ENCODE data around the gene SERINC1. TPM values are rescaled to one million over a fixed set of nuclear protein-coding genes. Genes with fewer than 3 reads are reported as not detected.

Gene SERINC1
- total RNA-seq, 1 experiment from 2014 or later, result 86.5 TPM

- no peak for DNase-seq (ENCODE audit: low read depth)
Measured at GRCh38 chr6:122432816-122433215, 38.8 kb downstream of the SERINC1 start.

DNA sequence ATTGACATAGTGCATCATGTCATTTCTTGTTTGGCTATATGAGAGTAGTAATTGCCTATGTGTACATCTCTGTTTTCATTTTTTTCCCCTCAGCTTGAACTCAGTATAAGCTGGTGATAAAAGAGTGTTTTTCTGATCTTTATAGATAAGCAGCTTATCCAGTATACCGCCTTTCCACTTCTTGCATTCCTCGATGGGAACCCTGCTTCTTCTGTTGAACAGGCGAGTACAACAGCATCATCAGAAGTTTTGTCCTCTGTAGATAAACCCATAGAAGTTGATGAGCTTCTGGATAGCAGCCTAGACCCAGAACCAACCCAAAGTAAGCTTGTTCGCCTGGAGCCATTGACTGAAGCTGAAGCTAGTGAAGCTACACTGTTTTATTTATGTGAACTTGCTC, 39.8 kb downstream of the SERINC1 start:
- DNase-seq (ENCODE audit: low read depth), result no peak

DNA sequence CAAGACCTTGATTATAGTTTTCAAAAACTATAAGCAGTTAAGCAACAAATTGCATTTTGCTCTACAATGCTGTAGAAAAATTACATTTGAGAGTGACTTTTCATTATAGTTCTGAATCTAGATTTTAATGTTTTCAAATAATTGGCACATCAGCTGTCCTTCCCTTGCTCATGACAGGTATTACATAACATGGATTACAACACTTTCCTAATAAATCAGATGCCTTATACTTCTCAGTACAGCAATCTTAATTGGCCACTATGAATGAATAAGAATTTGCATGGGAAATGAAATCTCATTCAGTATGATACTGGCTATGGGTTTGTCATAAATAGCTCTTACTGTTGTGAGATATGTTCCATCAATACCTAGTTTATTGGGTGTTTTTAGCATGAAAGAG, 42.3 kb downstream of the SERINC1 start:
- DNase-seq (ENCODE audit: low read depth), result no peak

GRCh38 chr6:122428781-122429180, 42.8 kb downstream of the SERINC1 start:
- no peak for DNase-seq (ENCODE audit: low read depth)

- DNase-seq (ENCODE audit: low read depth), result no peak
Measured at GRCh38 chr6:122426597-122426996, 45.0 kb downstream of the SERINC1 start.

DNA sequence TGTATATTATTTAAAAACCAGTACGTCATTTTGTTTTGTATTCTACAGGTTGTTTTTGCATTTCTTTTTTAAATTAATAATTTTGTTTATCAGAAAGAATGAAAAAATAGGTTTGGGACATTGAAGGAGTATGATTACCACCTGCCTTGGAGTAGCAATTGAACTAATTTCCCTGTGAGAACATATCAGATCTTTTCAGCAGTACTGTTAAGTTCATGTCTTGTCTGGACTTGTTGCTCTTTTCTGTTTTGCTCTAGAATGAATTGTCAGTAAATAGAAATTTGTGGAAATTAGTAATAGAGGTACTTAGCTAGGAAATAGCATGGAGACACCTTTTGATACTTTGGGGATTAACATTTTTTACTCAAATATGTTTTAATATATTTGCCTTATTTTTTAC, 47.9 kb downstream of the SERINC1 start:
- DNase-seq (ENCODE audit: low read depth), result no peak

DNA sequence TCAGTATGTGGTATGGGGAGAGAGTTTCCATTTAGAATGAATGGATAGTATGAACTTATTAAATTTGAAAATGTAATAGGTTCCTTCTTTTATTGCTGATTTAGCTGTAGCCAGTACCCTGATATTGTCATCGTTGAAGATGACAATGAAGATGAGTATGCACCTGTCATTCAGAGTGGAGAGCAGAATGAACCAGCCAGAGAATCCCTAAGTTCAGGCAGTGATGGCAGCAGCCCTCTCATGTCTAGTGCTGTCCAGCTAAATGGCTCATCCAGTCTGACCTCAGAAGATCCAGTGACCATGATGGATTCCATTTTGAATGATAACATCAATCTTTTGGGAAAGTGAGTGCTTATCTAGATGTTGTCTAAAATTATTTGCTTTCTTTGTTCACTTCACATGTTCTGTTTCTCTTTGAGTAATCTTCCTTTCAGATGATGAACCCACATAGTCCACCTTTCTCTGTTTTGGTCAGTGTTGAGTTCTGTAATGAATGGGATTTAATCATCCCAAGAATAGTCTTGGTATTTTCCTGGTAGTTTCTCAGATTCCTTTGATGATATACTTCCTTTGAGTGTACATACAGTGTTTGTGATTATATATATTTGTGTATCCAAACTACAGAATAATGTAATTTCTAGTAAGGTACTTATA, 48.9 kb downstream of the SERINC1 start:
- DNase-seq (ENCODE audit: low read depth), result no peak

GRCh38 chr6:122422003-122422402, 49.6 kb downstream of the SERINC1 start:
- DNase-seq (ENCODE audit: low read depth), result no peak

GRCh38 chr6:122416825-122417224, 54.8 kb downstream of the SERINC1 start:
- DNase-seq (ENCODE audit: low read depth), result no peak

DNA sequence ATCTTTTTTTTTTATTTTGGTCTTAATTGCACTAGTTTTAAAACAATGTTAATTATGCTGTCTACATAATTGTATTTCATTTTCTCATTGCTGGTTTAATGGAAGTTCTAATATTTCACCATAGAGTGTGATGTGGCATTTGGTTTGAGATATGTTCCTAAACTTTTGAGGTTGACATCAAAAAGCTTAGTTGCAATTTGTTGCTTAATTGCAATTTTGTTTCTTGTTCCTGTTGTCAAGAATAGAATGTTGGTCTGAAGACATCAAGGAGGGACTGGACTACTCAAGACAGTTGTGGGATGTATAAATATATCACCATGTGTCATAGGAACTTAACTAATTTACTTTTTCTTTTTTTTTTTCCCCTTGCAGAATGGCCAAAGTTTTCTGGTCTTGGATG, 59.6 kb downstream of the SERINC1 start:
- DNase-seq (ENCODE audit: low read depth), result no peak

DNA sequence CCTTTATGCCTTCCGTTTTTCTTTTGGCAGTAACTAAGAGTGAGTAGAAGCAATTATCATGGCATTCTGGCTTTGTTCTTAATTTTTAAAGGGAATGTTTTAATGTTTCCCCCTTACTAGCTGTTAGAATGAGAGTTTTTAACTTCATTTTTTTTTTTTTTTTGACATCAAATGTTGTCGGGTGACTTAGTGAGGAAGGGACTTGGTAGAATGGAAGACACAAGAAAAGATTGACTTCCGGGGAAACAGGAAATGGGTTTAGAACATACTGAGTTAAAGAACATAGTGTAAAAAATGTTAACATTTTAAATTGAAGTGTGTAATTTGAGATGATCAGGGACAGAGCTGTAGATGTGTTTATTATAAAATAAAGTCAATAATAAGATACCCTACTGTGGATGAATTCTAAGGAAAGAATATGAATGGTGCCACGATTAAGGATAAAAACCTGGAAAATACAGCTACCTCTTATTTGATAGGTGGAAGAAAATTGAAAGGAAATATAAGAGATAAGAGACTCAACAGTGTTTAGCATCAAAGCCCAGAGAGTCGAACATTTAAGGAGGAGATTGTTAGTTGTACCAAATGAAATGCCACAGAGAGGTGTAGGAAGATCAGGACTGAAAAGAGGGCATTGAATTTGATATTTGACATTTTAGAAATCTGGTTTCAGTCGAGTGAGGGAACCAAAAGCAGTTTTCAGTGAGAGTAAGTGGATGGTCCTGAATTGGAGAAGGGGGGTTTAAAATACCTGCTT, 62.7 kb downstream of the SERINC1 start:
- no peak for DNase-seq (ENCODE audit: low read depth)

GRCh38 chr6:122408240-122408639, 63.4 kb downstream of the SERINC1 start:
- no peak for DNase-seq (ENCODE audit: low read depth)

GRCh38 chr6:122407712-122408111, 63.9 kb downstream of the SERINC1 start:
- no peak for DNase-seq (ENCODE audit: low read depth)

DNA sequence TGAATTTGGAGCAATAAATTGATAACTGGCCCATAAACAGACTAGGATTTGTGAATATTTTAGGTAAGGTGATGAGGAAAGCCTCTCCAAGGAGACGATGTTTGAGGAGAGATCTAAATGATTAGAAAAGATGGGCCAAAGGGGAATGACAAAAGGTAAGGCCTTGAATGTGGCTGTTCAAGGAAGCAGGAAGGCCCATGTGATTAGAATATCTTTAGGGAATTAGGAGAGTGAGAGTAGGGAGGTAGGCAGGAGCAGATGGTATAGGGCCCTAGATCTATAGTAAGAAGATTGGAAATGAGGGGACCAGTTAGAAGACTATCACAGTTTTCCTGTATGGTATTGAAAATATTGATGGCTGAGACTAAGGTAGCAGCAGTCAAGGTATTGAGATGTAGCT, 65.4 kb downstream of the SERINC1 start:
- no peak for DNase-seq (ENCODE audit: low read depth)

GRCh38 chr6:122405417-122405816, 66.2 kb downstream of the SERINC1 start:
- DNase-seq (ENCODE audit: low read depth), result no peak

DNA sequence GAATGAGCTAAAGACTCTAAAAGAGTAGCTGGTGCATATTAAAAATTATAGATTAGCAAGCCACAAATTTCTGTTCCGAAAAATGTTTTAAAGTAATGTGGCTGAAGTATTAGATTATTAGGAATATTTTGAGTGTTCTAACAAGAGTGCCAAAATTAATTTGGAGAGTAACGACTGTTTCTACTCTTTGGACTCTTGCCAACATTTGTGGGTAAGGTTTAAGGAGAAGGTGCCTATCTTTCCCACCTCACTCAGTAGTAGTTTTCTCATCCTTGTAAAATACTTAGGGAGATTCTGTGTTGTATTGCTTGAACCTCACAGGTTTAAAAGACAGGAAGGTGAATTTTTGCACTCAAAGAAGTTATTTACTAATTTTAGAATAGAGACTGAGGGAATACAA, 67.2 kb downstream of the SERINC1 start:
- DNase-seq (ENCODE audit: low read depth), result no peak

DNA sequence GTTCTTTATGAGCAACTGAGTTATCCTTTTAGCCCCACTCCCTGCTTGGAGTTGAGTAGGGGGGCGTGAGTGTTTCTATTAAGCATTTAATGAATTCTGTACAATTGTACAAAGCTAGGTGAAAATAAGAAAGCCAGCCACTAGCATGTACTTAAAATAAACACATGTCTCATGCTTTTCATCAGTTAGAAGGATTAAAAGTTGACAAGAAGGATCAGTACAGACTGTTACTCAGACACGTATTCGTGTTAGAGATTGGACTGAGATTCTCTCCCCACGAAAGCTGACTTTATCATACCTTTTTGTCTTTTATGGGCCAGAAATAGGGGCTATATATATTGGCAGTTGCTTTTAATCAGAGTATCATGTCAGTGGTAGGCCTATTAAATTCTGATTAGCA, 70.5 kb downstream of the SERINC1 start:
- no peak for DNase-seq (ENCODE audit: low read depth)

GRCh38 chr6:122400462-122401089, 71.0 kb downstream of the SERINC1 start:
- DNase-seq (ENCODE audit: low read depth), result no peak

DNA sequence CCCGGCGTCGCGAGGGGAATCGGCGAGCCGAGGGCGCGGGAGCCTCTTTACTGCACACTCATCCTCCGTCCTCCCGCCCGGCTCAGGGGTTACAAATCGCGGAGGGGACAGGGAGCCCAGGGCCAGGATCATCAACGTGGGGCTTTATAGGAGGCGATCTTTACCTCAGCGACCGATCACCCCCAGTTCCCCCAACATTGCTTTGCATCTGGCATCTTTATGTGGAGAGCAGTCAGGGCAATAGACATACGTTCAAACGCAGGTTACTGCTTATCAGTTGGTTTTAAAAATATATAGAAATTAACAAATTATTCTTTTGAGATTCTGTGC, 71.5 kb downstream of the SERINC1 start:
- peak; percentile 38 for DNase-seq (ENCODE audit: low read depth)

GRCh38 chr6:122399348-122400120, 72.1 kb downstream of the SERINC1 start, which contains the start of gene HSF2:
Gene HSF2 (plus strand): TSS chr6:122399652. CDS start chr6:122399738, 86 bp downstream.
- DNase-seq (ENCODE audit: low read depth), result peak; percentile 99

- no peak for DNase-seq (ENCODE audit: low read depth)
Measured at GRCh38 chr6:122399055-122399347, 72.6 kb downstream of the SERINC1 start.

- DNase-seq (ENCODE audit: low read depth), result no peak
Measured at GRCh38 chr6:122394016-122394415, 77.6 kb downstream of the SERINC1 start.

Data from Daoy (cell line).